DOHH2 (cell line): ENCODE measurements around the gene BCKDHA.

ENCODE experiments used
- H3F3A ChIP-seq: fragments of 200-600 bp; sonication (generic), shearing (Covaris generic); 2 replicates; pipeline ENCODE4 v1.6.0; 2016; ENCODE audit warnings: antibody characterized with exemption, mild to moderate bottlenecking; ENCODE audit not compliant: control insufficient read depth, insufficient read depth
- H3K27ac ChIP-seq: fragments of 200-600 bp; sonication (generic); 2 replicates; pipeline ENCODE4 v1.5.1; 2014; ENCODE audit warnings: low read depth, mild to moderate bottlenecking, low read length, moderate library complexity
- H3K27me3 ChIP-seq: fragments of 200-600 bp; sonication (generic); 2 replicates; pipeline ENCODE4 v1.6.1; 2014; ENCODE audit warnings: mild to moderate bottlenecking, low read length, mixed read lengths; ENCODE audit not compliant: control insufficient read depth
- H3K36me3 ChIP-seq: fragments of 200-600 bp; sonication (generic); 2 replicates; pipeline ENCODE4 v1.6.1; 2014; ENCODE audit warnings: mild to moderate bottlenecking, low read length, moderate library complexity, mixed read lengths; ENCODE audit not compliant: control insufficient read depth
- H3K4me1 ChIP-seq: fragments of 200-600 bp; sonication (generic); 2 replicates; pipeline ENCODE4 v1.6.1; 2014; ENCODE audit warnings: mild to moderate bottlenecking, low read length, mixed read lengths; ENCODE audit not compliant: control insufficient read depth
- H3K4me2 ChIP-seq: fragments of 200-600 bp; sonication (generic); 2 replicates; pipeline ENCODE4 v1.6.0; 2014; ENCODE audit warnings: mild to moderate bottlenecking, low read length, moderate library complexity
- H3K4me3 ChIP-seq: fragments of 200-600 bp; sonication (generic); 2 replicates; pipeline ENCODE4 v1.5.1; 2014; ENCODE audit warnings: mild to moderate bottlenecking, low read length, mixed read lengths
- H3K79me2 ChIP-seq: fragments of 200-600 bp; sonication (generic); 2 replicates; pipeline ENCODE4 v1.6.1; 2014; ENCODE audit warnings: mild to moderate bottlenecking, low read length, mixed read lengths; ENCODE audit not compliant: control insufficient read depth
- H3K9me2 ChIP-seq: fragments of 200-600 bp; sonication (generic); replicated peaks from 2 replicates; pipeline ENCODE4 v1.6.1; 2014; ENCODE audit warnings: mild to moderate bottlenecking, low read length, mixed read lengths; ENCODE audit not compliant: control insufficient read depth
- H3K9me3 ChIP-seq: fragments of 200-600 bp; sonication (generic); 2 replicates; pipeline ENCODE4 v1.6.1; 2014; ENCODE audit warnings: antibody characterized with exemption, low read length, mixed read lengths; ENCODE audit not compliant: control insufficient read depth, insufficient read depth
- H4K20me1 ChIP-seq: fragments of 200-600 bp; sonication (generic); 2 replicates; pipeline ENCODE4 v1.6.0; 2014; ENCODE audit warnings: low read depth, mild to moderate bottlenecking, antibody characterized with exemption, low read length, moderate library complexity; ENCODE audit not compliant: control insufficient read depth, insufficient read depth
- CTCF ChIP-seq: fragments of 200-600 bp; sonication (generic); IDR thresholded peaks from one replicate; pipeline ENCODE4 v1.5.1; 2014; ENCODE audit warnings: antibody characterized with exemption, mild to moderate bottlenecking, low read depth, low read length; ENCODE audit not compliant: poor library complexity, severe bottlenecking
- EZH2phosphoT487 ChIP-seq: fragments of 200-600 bp; sonication (generic); IDR thresholded peaks from 2 replicates; pipeline ENCODE4 v1.6.1; 2017; ENCODE audit warnings: borderline replicate concordance, mild to moderate bottlenecking, antibody characterized with exemption, low read length, moderate library complexity, mixed read lengths

Gene BCKDHA

GRCh38 chr19:41354343-41354953 is 43.2 kb upstream of the BCKDHA start:
- Histone ChIP-seq H3K36me3 (peaks cover 32% of the 10 kb centered on the region), H3K9me2 (no peaks in the 10 kb centered on the region), H3K27me3 (no peaks in the 10 kb centered on the region), H3K9me3 (no peaks in the 10 kb centered on the region), H3F3A (no peaks in the 10 kb centered on the region), H3K4me1 (peaks cover 21% of the 10 kb centered on the region), H4K20me1 (peaks cover 14% of the 10 kb centered on the region; the same call in 1 of the 2 replicates), H3K27ac (no peak overlapping the region), H3K79me2 (peaks cover 46% of the 10 kb centered on the region), H3K4me3 (peak overlapping the region; percentile 94), H3K4me2 (peak overlapping the region; percentile 72)
- TF ChIP-seq CTCF (peak; percentile 39), EZH2phosphoT487 (no peak)

- Histone ChIP-seq H3K9me3 (no peaks in the 10 kb centered on the region), H3K4me2 (no peak overlapping the region), H3K4me3 (no peak overlapping the region), H3K9me2 (no peaks in the 10 kb centered on the region), H3K79me2 (peaks cover 40% of the 10 kb centered on the region), H3K27ac (no peak overlapping the region), H3K4me1 (peaks cover 16% of the 10 kb centered on the region), H3F3A (no peaks in the 10 kb centered on the region), H4K20me1 (peaks cover 8% of the 10 kb centered on the region; the same call in 1 of the 2 replicates), H3K27me3 (no peaks in the 10 kb centered on the region), H3K36me3 (peaks cover 27% of the 10 kb centered on the region)
- TF ChIP-seq EZH2phosphoT487 = no peak
- no peak for TF ChIP-seq CTCF
Observed at GRCh38 chr19:41355035-41355434, 42.6 kb upstream of the BCKDHA start.

GRCh38 chr19:41355802-41356201 is 41.8 kb upstream of the BCKDHA start:
- Histone ChIP-seq H4K20me1 (peaks cover 4% of the 10 kb centered on the region; the same call in 1 of the 2 replicates), H3K4me2 (no peak overlapping the region), H3K4me3 (no peak overlapping the region), H3K9me2 (no peaks in the 10 kb centered on the region), H3K27me3 (no peaks in the 10 kb centered on the region), H3K9me3 (no peaks in the 10 kb centered on the region), H3K4me1 (peaks cover 9% of the 10 kb centered on the region), H3F3A (no peaks in the 10 kb centered on the region), H3K27ac (no peak overlapping the region), H3K79me2 (peaks cover 32% of the 10 kb centered on the region), H3K36me3 (peaks cover 23% of the 10 kb centered on the region)
- TF ChIP-seq CTCF (no peak), EZH2phosphoT487 (no peak)
